PFSK-1 (cell line): Measurements from ENCODE around the gene GPR62.

Experiments
- FOXP2 ChIP-seq: optimal IDR thresholded peaks from 2 replicates; pipeline ENCODE3; 2011; ENCODE audit warnings: borderline replicate concordance, control low read depth, inconsistent platforms; ENCODE audit not compliant: insufficient read depth; ENCODE audit errors: extremely low read length, extremely low read depth
- POLR2AphosphoS5 ChIP-seq: IDR thresholded peaks from 2 replicates; pipeline ENCODE4 v1.6.1; 2012; ENCODE audit warnings: low read depth, mild to moderate bottlenecking, control low read depth, low read length, moderate library complexity
- SIN3A ChIP-seq: IDR thresholded peaks from 2 replicates; pipeline ENCODE4 v1.6.1; 2012; ENCODE audit warnings: mild to moderate bottlenecking, low read length, moderate library complexity, borderline replicate concordance; ENCODE audit not compliant: insufficient read depth
- TAF1 ChIP-seq: IDR thresholded peaks from 2 replicates; pipeline ENCODE4 v1.6.1; 2012; ENCODE audit warnings: low read length, control low read depth, borderline replicate concordance; ENCODE audit not compliant: insufficient read depth
- TF ChIP-seq, protein P1 (sequence below), 2 experiments: IDR thresholded peaks; 2 replicates each; pipeline versions ENCODE4 v1.6.1 to v1.8.0; 2011 to 2012; ENCODE audit warnings: low read depth in 2 of 2, low read length in 2 of 2, control low read depth in 1 of 2, inconsistent platforms in 1 of 2, mild to moderate bottlenecking in 1 of 2, moderate library complexity in 1 of 2; ENCODE audit not compliant: insufficient read depth in 1 of 2

GPR62 gene

DNA sequence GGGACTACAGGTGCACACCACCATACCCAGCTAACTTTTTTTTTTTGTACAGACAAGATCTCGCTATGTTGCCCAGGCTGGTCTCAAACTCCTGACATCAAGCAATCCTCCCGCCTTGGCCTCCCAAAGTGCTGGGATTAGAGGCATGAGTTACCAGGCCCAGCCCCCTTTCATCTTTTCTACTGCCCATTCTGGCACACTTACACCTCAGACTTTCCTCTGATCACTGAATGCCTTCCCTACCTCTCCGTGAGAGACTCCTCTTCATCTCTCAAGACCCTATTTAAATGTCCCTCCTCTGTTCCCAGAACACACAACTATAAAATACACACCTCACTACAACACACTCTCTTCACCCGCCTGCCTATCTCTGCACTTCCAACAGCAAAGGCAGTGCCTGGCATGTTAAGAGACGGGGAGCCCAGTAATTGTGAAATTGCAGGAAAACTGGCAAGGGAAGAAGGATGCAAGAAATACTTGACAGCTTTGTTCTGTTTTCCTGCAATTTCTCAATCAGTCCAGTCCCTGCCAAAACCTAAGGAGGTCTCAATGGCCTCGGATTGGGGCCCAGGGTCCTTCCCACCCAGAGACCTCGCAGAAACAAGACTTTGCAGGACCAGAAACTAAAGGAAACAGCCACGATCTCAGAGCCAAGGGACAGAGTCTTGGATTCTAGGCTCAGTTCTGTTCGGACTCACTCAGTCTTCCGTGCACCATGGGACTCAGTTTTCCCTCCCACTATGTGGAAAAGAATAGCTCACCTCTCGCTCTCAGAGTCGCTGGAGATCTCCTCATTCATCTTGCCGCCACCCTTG, 14.3 kb upstream of the GPR62 start:
- TF ChIP-seq TAF1, result no peak

DNA sequence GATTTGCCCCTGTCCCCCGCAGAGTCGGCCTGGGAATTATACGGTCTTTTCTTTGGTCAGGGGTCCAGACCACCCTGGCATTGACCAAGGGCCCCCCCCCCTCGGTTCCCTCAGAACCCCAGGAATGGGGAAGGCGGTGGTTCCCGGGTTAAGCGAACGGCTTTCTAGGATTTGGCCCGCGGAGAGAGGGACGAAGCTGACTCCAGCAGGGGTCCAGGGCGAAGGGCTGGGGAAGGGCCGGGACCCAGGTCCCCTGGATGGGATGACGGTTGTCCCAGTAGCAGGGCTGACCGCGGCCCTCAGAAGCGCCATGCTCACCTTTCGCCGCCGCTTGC, 13.8 kb upstream of the GPR62 start:
- TF ChIP-seq FOXP2 (no peak), TAF1 (no peak), POLR2AphosphoS5 (no peak), SIN3A (no peak)
- TF ChIP-seq, protein P1, sequence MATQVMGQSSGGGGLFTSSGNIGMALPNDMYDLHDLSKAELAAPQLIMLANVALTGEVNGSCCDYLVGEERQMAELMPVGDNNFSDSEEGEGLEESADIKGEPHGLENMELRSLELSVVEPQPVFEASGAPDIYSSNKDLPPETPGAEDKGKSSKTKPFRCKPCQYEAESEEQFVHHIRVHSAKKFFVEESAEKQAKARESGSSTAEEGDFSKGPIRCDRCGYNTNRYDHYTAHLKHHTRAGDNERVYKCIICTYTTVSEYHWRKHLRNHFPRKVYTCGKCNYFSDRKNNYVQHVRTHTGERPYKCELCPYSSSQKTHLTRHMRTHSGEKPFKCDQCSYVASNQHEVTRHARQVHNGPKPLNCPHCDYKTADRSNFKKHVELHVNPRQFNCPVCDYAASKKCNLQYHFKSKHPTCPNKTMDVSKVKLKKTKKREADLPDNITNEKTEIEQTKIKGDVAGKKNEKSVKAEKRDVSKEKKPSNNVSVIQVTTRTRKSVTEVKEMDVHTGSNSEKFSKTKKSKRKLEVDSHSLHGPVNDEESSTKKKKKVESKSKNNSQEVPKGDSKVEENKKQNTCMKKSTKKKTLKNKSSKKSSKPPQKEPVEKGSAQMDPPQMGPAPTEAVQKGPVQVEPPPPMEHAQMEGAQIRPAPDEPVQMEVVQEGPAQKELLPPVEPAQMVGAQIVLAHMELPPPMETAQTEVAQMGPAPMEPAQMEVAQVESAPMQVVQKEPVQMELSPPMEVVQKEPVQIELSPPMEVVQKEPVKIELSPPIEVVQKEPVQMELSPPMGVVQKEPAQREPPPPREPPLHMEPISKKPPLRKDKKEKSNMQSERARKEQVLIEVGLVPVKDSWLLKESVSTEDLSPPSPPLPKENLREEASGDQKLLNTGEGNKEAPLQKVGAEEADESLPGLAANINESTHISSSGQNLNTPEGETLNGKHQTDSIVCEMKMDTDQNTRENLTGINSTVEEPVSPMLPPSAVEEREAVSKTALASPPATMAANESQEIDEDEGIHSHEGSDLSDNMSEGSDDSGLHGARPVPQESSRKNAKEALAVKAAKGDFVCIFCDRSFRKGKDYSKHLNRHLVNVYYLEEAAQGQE (IDR thresholded peaks at IDR 0.05; ENCODE audit: insufficient read depth in 1 of 2, low read depth in 2 of 2, low read length in 2 of 2), result no peak

DNA sequence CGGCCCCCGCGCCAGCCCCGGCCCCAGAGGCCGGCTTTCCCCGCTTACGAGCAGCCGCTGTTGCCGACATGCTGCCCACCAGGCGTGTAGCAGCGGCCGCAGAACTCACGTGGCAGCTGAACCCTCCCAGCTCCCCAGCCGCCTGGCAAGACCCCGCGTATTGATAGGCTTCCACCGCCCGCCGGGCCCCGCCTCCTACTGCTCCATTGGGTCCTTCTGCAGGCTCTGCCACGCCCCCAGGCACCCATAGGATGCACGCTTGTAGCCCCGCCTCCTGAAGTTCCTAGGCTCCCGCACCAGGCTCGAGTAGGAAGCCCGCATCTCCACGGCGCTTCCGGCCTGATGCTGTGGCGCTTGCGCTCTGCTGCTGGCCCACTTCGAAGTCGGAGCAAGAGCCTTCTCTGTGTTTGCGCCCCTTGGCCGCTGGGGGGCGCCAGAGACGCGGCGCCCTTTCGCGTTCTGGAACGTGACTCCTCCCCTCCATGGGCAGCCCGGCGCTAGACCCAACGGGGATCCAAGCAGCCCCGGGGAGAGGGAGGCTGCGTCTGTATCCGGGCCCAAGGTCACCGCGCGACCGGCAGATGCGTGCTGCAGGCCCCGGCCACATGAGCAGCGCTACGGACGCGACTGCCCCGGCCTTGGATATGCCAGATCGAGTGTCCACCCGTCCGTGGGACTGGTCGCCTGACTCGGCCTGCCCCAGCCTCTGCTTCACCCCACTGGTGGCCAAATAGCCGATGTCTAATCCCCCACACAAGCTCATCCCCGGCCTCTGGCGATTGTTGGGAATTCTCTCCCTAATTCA, 13.2 kb upstream of the GPR62 start, which contains the start of the genes PARP3 and RRP9:
Gene PARP3 (plus strand): TSS at position 566 of the 805 bp plus-strand sequence. CDS start 993 bp downstream, outside the sequence.
Gene RRP9 (minus strand): TSS at position 107 of the 805 bp plus-strand sequence. CDS start 37 bp downstream, at position 70.
- TF ChIP-seq, protein P1 (IDR thresholded peaks at IDR 0.05; ENCODE audit: insufficient read depth in 1 of 2, low read depth in 2 of 2, low read length in 2 of 2), result peak in 1 of 2 experiments; percentile 37; a peak in 1 of 4 replicates
- TF ChIP-seq FOXP2 (no peak), POLR2AphosphoS5 (peak; percentile 66; the same call in 1 of the 2 replicates), TAF1 (no peak), SIN3A (peak; percentile 67; the same call in 1 of the 2 replicates)

- TF ChIP-seq FOXP2 (no peak), POLR2AphosphoS5 (peak; percentile 54; the same call in 1 of the 2 replicates), SIN3A (no peak), TAF1 (0 out of 2 replicates have a peak, but pooled peaks have one; percentile 24)
- TF ChIP-seq, protein P1 (IDR thresholded peaks at IDR 0.05; ENCODE audit: insufficient read depth in 1 of 2, low read depth in 2 of 2, low read length in 2 of 2), result no peak
Measured at GRCh38 chr3:51942603-51943450, 12.4 kb upstream of the GPR62 start.
